ENCODE data around the gene RPH3AL.
A peak's percentile ranks its signal among the peaks of the same experiment; 100 is the strongest.

RPH3AL gene

GRCh38 chr17:183021-183420, 169.6 kb downstream of the RPH3AL start:
- no peak overlapping the region for H2BK5ac ChIP-seq (ENCODE audit: low read depth, low read length, poor library complexity)
- no peaks in the 10 kb centered on the region for H3K79me2 ChIP-seq (ENCODE audit: control insufficient read depth, insufficient read depth, low read length, poor library complexity)
- no peak overlapping the region for H3K23ac ChIP-seq (ENCODE audit: low read length)
- H2BK120ac ChIP-seq (ENCODE audit: insufficient read depth, low read length, poor library complexity): no peak overlapping the region
- peaks cover 42% of the 10 kb centered on the region for H3K27me3 ChIP-seq (ENCODE audit: insufficient read depth, low read length)
- H3K36me3 ChIP-seq (ENCODE audit: control insufficient read depth in 1 of 2, insufficient read depth in 2 of 2, low read length in 2 of 2): no peaks in the 10 kb centered on the region
- H3K27ac ChIP-seq (ENCODE audit: low read depth, low read length): no peak overlapping the region
- H3K4me3 ChIP-seq (ENCODE audit: low read depth, low read length): no peak overlapping the region
- no peak overlapping the region for H3K4me2 ChIP-seq (ENCODE audit: low read length)
- H4K8ac ChIP-seq (ENCODE audit: low read depth, low read length): no peak overlapping the region
- peaks cover 2% of the 10 kb centered on the region for H3K9me3 ChIP-seq (ENCODE audit: insufficient read depth, low read depth, low read length)
- peaks cover 0 to 5% of the 10 kb centered on the region in 2 experiments for H3K4me1 ChIP-seq (ENCODE audit: control insufficient read depth in 1 of 2, insufficient read depth in 2 of 2, low read length in 2 of 2)
- no peak overlapping the region for H4K91ac ChIP-seq (ENCODE audit: low read depth, low read length)
- no peak overlapping the region for H3K18ac ChIP-seq (ENCODE audit: low read length)
- no peak overlapping the region for H2AFZ ChIP-seq (ENCODE audit: insufficient read depth, low read length, poor library complexity)
- DNase-seq: no peak
- H3K4ac ChIP-seq (ENCODE audit: low read depth, low read length): no peak overlapping the region
- H3K79me1 ChIP-seq (ENCODE audit: low read length): no peaks in the 10 kb centered on the region
- no peak overlapping the region for H2AK5ac ChIP-seq (ENCODE audit: low read length)
- no peak overlapping the region for H4K12ac ChIP-seq (ENCODE audit: low read depth, low read length)
- no peak overlapping the region for H2BK12ac ChIP-seq (ENCODE audit: low read length)
- no peak overlapping the region for H3K9ac ChIP-seq (ENCODE audit: low read length)
- WGBS (ENCODE audit: extremely low coverage, insufficient coverage, insufficient read length): no CpG with 5 or more reads among the region's 8 CpGs
- H3K14ac ChIP-seq (ENCODE audit: low read length): no peak overlapping the region

- Histone ChIP-seq H3K36me3 (ENCODE audit: control insufficient read depth in 1 of 2, insufficient read depth in 2 of 2, low read length in 2 of 2) (no peaks in the 10 kb centered on the region), H2BK12ac (ENCODE audit: low read length) (no peak overlapping the region), H4K8ac (ENCODE audit: low read depth, low read length) (no peak overlapping the region), H2BK120ac (ENCODE audit: insufficient read depth, low read length, poor library complexity) (no peak overlapping the region), H3K9me3 (ENCODE audit: insufficient read depth, low read depth, low read length) (peaks cover 2% of the 10 kb centered on the region), H3K23ac (ENCODE audit: low read length) (peak overlapping the region; percentile 55), H3K79me2 (ENCODE audit: control insufficient read depth, insufficient read depth, low read length, poor library complexity) (no peaks in the 10 kb centered on the region), H3K4ac (ENCODE audit: low read depth, low read length) (no peak overlapping the region), H3K14ac (ENCODE audit: low read length) (no peak overlapping the region), H3K4me3 (ENCODE audit: low read depth, low read length) (peak overlapping the region; percentile 46), H3K9ac (ENCODE audit: low read length) (peak overlapping the region; percentile 73), H2BK5ac (ENCODE audit: low read depth, low read length, poor library complexity) (no peak overlapping the region), H3K18ac (ENCODE audit: low read length) (no peak overlapping the region), H4K12ac (ENCODE audit: low read depth, low read length) (no peak overlapping the region), H2AFZ (ENCODE audit: insufficient read depth, low read length, poor library complexity) (no peak overlapping the region), H3K79me1 (ENCODE audit: low read length) (no peaks in the 10 kb centered on the region), H4K91ac (ENCODE audit: low read depth, low read length) (no peak overlapping the region), H3K27me3 (ENCODE audit: insufficient read depth, low read length) (peaks cover 42% of the 10 kb centered on the region), H3K27ac (ENCODE audit: low read depth, low read length) (no peak overlapping the region), H3K4me1 (ENCODE audit: control insufficient read depth in 1 of 2, insufficient read depth in 2 of 2, low read length in 2 of 2) (peaks cover 0 to 5% of the 10 kb centered on the region in 2 experiments), H3K4me2 (ENCODE audit: low read length) (peak overlapping the region; percentile 61), H2AK5ac (ENCODE audit: low read length) (no peak overlapping the region)
- DNase-seq: no peak
- no CpG with 5 or more reads among the region's 18 CpGs for WGBS (ENCODE audit: extremely low coverage, insufficient coverage, insufficient read length)
Measured at GRCh38 chr17:182050-182751, 170.4 kb downstream of the RPH3AL start.

- Histone ChIP-seq H3K27me3 (ENCODE audit: insufficient read depth, low read length) (peaks cover 42% of the 10 kb centered on the region), H2BK12ac (ENCODE audit: low read length) (no peak within 1 kb of the TSS)
Measured at GRCh38 chr17:181245-182049, 171.2 kb downstream of the RPH3AL start, which contains the start of gene DOC2B. Gene DOC2B (minus strand): TSS chr17:181650. CDS start chr17:181479, 171 bp downstream.

GRCh38 chr17:180381-181244, 172.0 kb downstream of the RPH3AL start:
- H3K27ac ChIP-seq (ENCODE audit: low read depth, low read length): no peak overlapping the region
- H3K9me3 ChIP-seq (ENCODE audit: insufficient read depth, low read depth, low read length): peaks cover 2% of the 10 kb centered on the region
- no peaks in the 10 kb centered on the region for H3K36me3 ChIP-seq (ENCODE audit: control insufficient read depth in 1 of 2, insufficient read depth in 2 of 2, low read length in 2 of 2)
- no peak overlapping the region for H2BK120ac ChIP-seq (ENCODE audit: insufficient read depth, low read length, poor library complexity)
- no peak overlapping the region for H3K14ac ChIP-seq (ENCODE audit: low read length)
- no peak overlapping the region for H2AFZ ChIP-seq (ENCODE audit: insufficient read depth, low read length, poor library complexity)
- no peak overlapping the region for H3K4ac ChIP-seq (ENCODE audit: low read depth, low read length)
- no peaks in the 10 kb centered on the region for H3K79me2 ChIP-seq (ENCODE audit: control insufficient read depth, insufficient read depth, low read length, poor library complexity)
- WGBS (ENCODE audit: extremely low coverage, insufficient coverage, insufficient read length): no CpG with 5 or more reads among the region's 112 CpGs
- no peak overlapping the region for H2BK5ac ChIP-seq (ENCODE audit: low read depth, low read length, poor library complexity)
- H4K91ac ChIP-seq (ENCODE audit: low read depth, low read length): no peak overlapping the region
- peak overlapping the region; percentile 52 for H3K4me2 ChIP-seq (ENCODE audit: low read length)
- H3K4me1 ChIP-seq (ENCODE audit: control insufficient read depth in 1 of 2, insufficient read depth in 2 of 2, low read length in 2 of 2): peaks cover 0 to 5% of the 10 kb centered on the region in 2 experiments
- H3K27me3 ChIP-seq (ENCODE audit: insufficient read depth, low read length): peaks cover 42% of the 10 kb centered on the region
- H3K9ac ChIP-seq (ENCODE audit: low read length): no peak overlapping the region
- H4K12ac ChIP-seq (ENCODE audit: low read depth, low read length): no peak overlapping the region
- no peaks in the 10 kb centered on the region for H3K79me1 ChIP-seq (ENCODE audit: low read length)
- no peak overlapping the region for H3K18ac ChIP-seq (ENCODE audit: low read length)
- no peak overlapping the region for H4K8ac ChIP-seq (ENCODE audit: low read depth, low read length)
- H3K4me3 ChIP-seq (ENCODE audit: low read depth, low read length): no peak overlapping the region
- no peak overlapping the region for H2AK5ac ChIP-seq (ENCODE audit: low read length)
- H2BK12ac ChIP-seq (ENCODE audit: low read length): no peak overlapping the region
- DNase-seq: no peak
- no peak overlapping the region for H3K23ac ChIP-seq (ENCODE audit: low read length)

More at GRCh38 chr17:181245-182049, 171.2 kb downstream of the RPH3AL start, which contains the start of gene DOC2B:
- H3K27ac ChIP-seq (ENCODE audit: low read depth, low read length): no peak within 1 kb of the TSS
- WGBS (ENCODE audit: extremely low coverage, insufficient coverage, insufficient read length): no CpG with 5 or more reads among the region's 120 CpGs
- DNase-seq: peak; percentile 4 to 41
- no peak within 1 kb of the TSS for H3K14ac ChIP-seq (ENCODE audit: low read length)
- H3K36me3 ChIP-seq (ENCODE audit: control insufficient read depth in 1 of 2, insufficient read depth in 2 of 2, low read length in 2 of 2): no peaks in the 10 kb centered on the region
- H3K4me1 ChIP-seq (ENCODE audit: control insufficient read depth in 1 of 2, insufficient read depth in 2 of 2, low read length in 2 of 2): peaks cover 0 to 5% of the 10 kb centered on the region in 2 experiments
- H4K12ac ChIP-seq (ENCODE audit: low read depth, low read length): no peak within 1 kb of the TSS
- no peak within 1 kb of the TSS for H2AFZ ChIP-seq (ENCODE audit: insufficient read depth, low read length, poor library complexity)
- H4K8ac ChIP-seq (ENCODE audit: low read depth, low read length): no peak within 1 kb of the TSS
- H3K79me2 ChIP-seq (ENCODE audit: control insufficient read depth, insufficient read depth, low read length, poor library complexity): no peaks in the 10 kb centered on the region
- no peak within 1 kb of the TSS for H3K18ac ChIP-seq (ENCODE audit: low read length)
- no peak within 1 kb of the TSS for H2AK5ac ChIP-seq (ENCODE audit: low read length)
- no peak within 1 kb of the TSS for H4K91ac ChIP-seq (ENCODE audit: low read depth, low read length)
- H3K23ac ChIP-seq (ENCODE audit: low read length): peak within 1 kb of the TSS; percentile 55
- H3K4me2 ChIP-seq (ENCODE audit: low read length): peak within 1 kb of the TSS; percentile 61
- peak within 1 kb of the TSS; percentile 46 for H3K4me3 ChIP-seq (ENCODE audit: low read depth, low read length)
- no peaks in the 10 kb centered on the region for H3K79me1 ChIP-seq (ENCODE audit: low read length)
- H3K9me3 ChIP-seq (ENCODE audit: insufficient read depth, low read depth, low read length): peaks cover 2% of the 10 kb centered on the region
- no peak within 1 kb of the TSS for H3K4ac ChIP-seq (ENCODE audit: low read depth, low read length)
- peak within 1 kb of the TSS; percentile 73 for H3K9ac ChIP-seq (ENCODE audit: low read length)
- no peak within 1 kb of the TSS for H2BK120ac ChIP-seq (ENCODE audit: insufficient read depth, low read length, poor library complexity)
- H2BK5ac ChIP-seq (ENCODE audit: low read depth, low read length, poor library complexity): no peak within 1 kb of the TSS

Measured in trophoblast cell (in vitro differentiated cells and primary cell).